ENCODE results near the gene MYPOP.

MYPOP gene

GRCh38 chr19:45842198-45842597, 60.2 kb downstream of the MYPOP start:
- DNase-seq (ENCODE audit: low read depth, low spot score): no peak
- H3K4me3 ChIP-seq (ENCODE audit: low read length): no peak overlapping the region

All from Jurkat, Clone E6-1 (cell line).